SK-N-SH (cell line): ENCODE data around the gene DENND2D. TPM values are rescaled to one million over a fixed set of nuclear protein-coding genes. Genes with fewer than 3 reads are reported as not detected.

Experiments
- CTCF ChIA-PET: fragments of 300-600, 350-600 bp; formaldehyde crosslinking; extraction: SDS; loops from one replicate; lab custom pipeline; 2021; lab: Yijun Ruan, JAX
- POLR2A ChIA-PET: fragments of 350-600 bp; sonication (Branson Sonifier 250); formaldehyde crosslinking; extraction: SDS; loops from one replicate; lab custom pipeline; 2020; ENCODE audit warnings: antibody characterized with exemption, inconsistent platforms; lab: Yijun Ruan, JAX
- DNase-seq: peaks from one replicate; pipeline ENCODE4 v3.0.0; 2012
- H2AFZ ChIP-seq: fragments of 200-600 bp; sonication (generic); 2 replicates; pipeline ENCODE4 v1.8.1; 2016; ENCODE audit warnings: antibody characterized with exemption, mild to moderate bottlenecking, low read depth
- H3F3A ChIP-seq: fragments of 200-600 bp; sonication (generic); replicated peaks from 2 replicates; pipeline ENCODE3; 2016; ENCODE audit warnings: antibody characterized with exemption, mild to moderate bottlenecking; ENCODE audit not compliant: insufficient read depth
- H3K27ac ChIP-seq, 2 experiments: fragments of 200-500 bp in 1 of 2; fragments of 200-600 bp in 1 of 2; sonication (Bioruptor generic) in 1 of 2; sonication (generic), shearing (Covaris generic) in 1 of 2; 2 replicates each; pipeline versions ENCODE4 v1.5.1 to v1.6.1; 2014 to 2016; ENCODE audit warnings: low read depth in 2 of 2, inconsistent platforms in 1 of 2, low read length in 1 of 2, mild to moderate bottlenecking in 1 of 2, mixed read lengths in 1 of 2
- H3K27me3 ChIP-seq: fragments of 200-600 bp; sonication (generic), shearing (Covaris generic); 2 replicates; pipeline ENCODE4 v1.6.1; 2016; ENCODE audit warnings: mixed run types; ENCODE audit not compliant: insufficient read depth
- H3K36me3 ChIP-seq, 2 experiments: fragments of 200-500 bp in 1 of 2; fragments of 200-600 bp in 1 of 2; sonication (Bioruptor generic) in 1 of 2; sonication (generic) in 1 of 2; replicated peaks in 1 of 2; 2 replicates each; pipeline versions ENCODE3 to v1.5.1; 2014 to 2016; ENCODE audit warnings: low read length in 1 of 2, mild to moderate bottlenecking in 1 of 2; ENCODE audit not compliant: insufficient read depth in 2 of 2, control insufficient read depth in 1 of 2
- H3K4me1 ChIP-seq, 2 experiments: fragments of 200-500 bp in 1 of 2; fragments of 200-600 bp in 1 of 2; sonication (Bioruptor generic) in 1 of 2; sonication (generic), shearing (Covaris generic) in 1 of 2; 2 replicates each; pipeline versions ENCODE4 v1.5.1 to v1.6.1; 2014 to 2016; ENCODE audit warnings: low read depth in 1 of 2, low read length in 1 of 2, mixed run types in 1 of 2; ENCODE audit not compliant: insufficient read depth in 2 of 2, control insufficient read depth in 1 of 2
- H3K4me2 ChIP-seq: fragments of 200-600 bp; sonication (generic), shearing (Covaris generic); 2 replicates; pipeline ENCODE4 v1.6.1; 2017; ENCODE audit warnings: mixed run types
- H3K4me3 ChIP-seq, 2 experiments: fragments of 200-500 bp in 1 of 2; fragments of 200-600 bp in 1 of 2; sonication (Bioruptor generic) in 1 of 2; sonication (generic), shearing (Covaris generic) in 1 of 2; 2 replicates each; pipeline versions ENCODE4 v1.5.1 to v1.8.1; 2014 to 2016; ENCODE audit warnings: low read depth in 2 of 2, inconsistent platforms in 1 of 2, low read length in 1 of 2, mild to moderate bottlenecking in 1 of 2, mixed read lengths in 1 of 2, moderate library complexity in 1 of 2
- H3K79me2 ChIP-seq: fragments of 200-600 bp; sonication (generic); 2 replicates; pipeline ENCODE4 v1.8.1; 2017; ENCODE audit warnings: mild to moderate bottlenecking; ENCODE audit not compliant: insufficient read depth
- H3K9ac ChIP-seq: fragments of 200-600 bp; sonication (generic); 2 replicates; pipeline ENCODE4 v1.6.1; 2017; ENCODE audit warnings: mixed run types
- H3K9me2 ChIP-seq: fragments of 200-600 bp; sonication (generic); 2 replicates; pipeline ENCODE4 v1.6.1; 2017; ENCODE audit warnings: mixed run types
- H3K9me3 ChIP-seq: fragments of 200-600 bp; sonication (generic); 2 replicates; pipeline ENCODE4 v1.6.1; 2017; ENCODE audit warnings: mixed run types, mild to moderate bottlenecking, moderate library complexity
- H4K20me1 ChIP-seq: fragments of 200-600 bp; sonication (generic); 2 replicates; pipeline ENCODE4 v1.6.1; 2017; ENCODE audit warnings: mild to moderate bottlenecking, mixed run types; ENCODE audit not compliant: insufficient read depth
- ELF1 ChIP-seq: IDR thresholded peaks from 2 replicates; pipeline ENCODE4 v1.4.0; 2012
- EP300 ChIP-seq, 2 experiments: IDR thresholded peaks; 2 replicates each; pipeline versions ENCODE4 v1.4.0 to v1.6.1; 2012; ENCODE audit warnings: borderline replicate concordance in 1 of 2, low read depth in 1 of 2, low read length in 1 of 2
- EZH2phosphoT487 ChIP-seq: fragments of 200-600 bp; sonication (generic); IDR thresholded peaks from 2 replicates; pipeline ENCODE4 v1.6.1; 2017; ENCODE audit warnings: low read depth, mixed run types, mild to moderate bottlenecking, antibody characterized with exemption, moderate library complexity, borderline replicate concordance
- FOSL2 ChIP-seq: IDR thresholded peaks from 2 replicates; pipeline ENCODE4 v1.4.0; 2012; ENCODE audit warnings: low read depth, mild to moderate bottlenecking, moderate library complexity, borderline replicate concordance
- FOXJ3 ChIP-seq: sonication (generic); formaldehyde crosslinking; IDR thresholded peaks from 2 replicates; pipeline ENCODE4 v1.5.1; 2020; ENCODE audit warnings: mild to moderate bottlenecking, missing genetic modification reagents
- FOXM1 ChIP-seq: IDR thresholded peaks from 2 replicates; pipeline ENCODE4 v1.4.0; 2012; ENCODE audit warnings: low read depth, mild to moderate bottlenecking
- RAD21 ChIP-seq: IDR thresholded peaks from 2 replicates; pipeline ENCODE4 v1.6.1; 2012; ENCODE audit warnings: mild to moderate bottlenecking, low read length
- TCF12 ChIP-seq: IDR thresholded peaks from 2 replicates; pipeline ENCODE4 v1.4.0; 2012
- TEAD4 ChIP-seq: IDR thresholded peaks from 2 replicates; pipeline ENCODE4 v1.4.0; 2012; ENCODE audit warnings: mild to moderate bottlenecking, borderline replicate concordance; ENCODE audit not compliant: insufficient read depth
- WGBS: methylation state at CpG from one replicate; pipeline ENCODE4 v1.1.6; 2017; ENCODE audit warnings: low lambda C conversion rate; 5-methylcytosine and 5-hydroxymethylcytosine counted together
- polyA plus RNA-seq, 3 experiments: library from polyadenylated mRNA; depleted of rRNA; stranded (reverse); fragments of >200 nt; gene quantifications; 2 replicates each; pipeline ENCODE4 v1.2.3, GENCODE V29; 2012
- TF ChIP-seq, protein P1 (sequence below): fragments of 150-350 bp; IDR thresholded peaks from 2 replicates; pipeline ENCODE4 v1.6.1; 2017; ENCODE audit warnings: antibody characterized with exemption, low read length, low read depth, borderline replicate concordance
- TF ChIP-seq, protein P2 (sequence below): IDR thresholded peaks from 2 replicates; pipeline ENCODE4; 2012
- TF ChIP-seq, protein P3 (sequence below): IDR thresholded peaks from 2 replicates; pipeline ENCODE4 v1.6.1; 2012; ENCODE audit warnings: mild to moderate bottlenecking, low read depth, low read length, moderate library complexity
- TF ChIP-seq, protein P4 (sequence below): IDR thresholded peaks from 2 replicates; pipeline ENCODE4 v1.4.0; 2012; ENCODE audit warnings: low read depth, borderline replicate concordance

The DENND2D gene
- polyA plus RNA-seq, 1 of the 3 experiments (the other 2 are of a cell fraction) = 1.3 TPM

DNA sequence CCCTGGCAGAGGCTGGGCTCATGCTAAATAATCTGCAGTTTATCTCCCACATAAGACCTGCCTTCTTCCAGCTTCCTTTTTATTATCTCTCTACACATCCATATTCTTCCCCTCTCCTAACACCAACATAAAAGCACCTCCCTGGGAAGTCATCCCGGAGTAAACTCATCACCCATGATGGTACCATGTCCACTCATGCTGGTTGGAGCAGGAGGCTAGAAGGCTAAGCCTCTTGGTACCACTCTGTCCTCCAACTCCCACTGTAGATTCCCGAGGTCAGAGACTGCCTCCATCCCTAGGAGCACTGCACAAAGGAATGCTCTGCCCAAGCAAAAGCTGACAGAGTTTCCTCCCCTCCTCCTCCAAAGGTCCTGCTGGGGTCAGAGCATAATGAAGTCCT lies 4.2 kb downstream of the DENND2D start:
- WGBS = 19% methylated on average over 2 of the region's 2 CpGs
- H3K4me3 ChIP-seq = no peak overlapping the region
- no peaks in the 10 kb centered on the region for H3K9me3 ChIP-seq
- H2AFZ ChIP-seq = no peak overlapping the region
- peaks cover 4% of the 10 kb centered on the region for H3F3A ChIP-seq
- H3K9me2 ChIP-seq = no peaks in the 10 kb centered on the region
- DNase-seq = no peak
- H4K20me1 ChIP-seq = no peaks in the 10 kb centered on the region
- no peak overlapping the region for H3K27ac ChIP-seq
- no peaks in the 10 kb centered on the region for H3K27me3 ChIP-seq
- H3K79me2 ChIP-seq = no peaks in the 10 kb centered on the region
- H3K36me3 ChIP-seq = no peaks in the 10 kb centered on the region
- no peak for TF ChIP-seq FOXJ3 (CRISPR knock-in tag)
- TF ChIP-seq, protein P1, sequence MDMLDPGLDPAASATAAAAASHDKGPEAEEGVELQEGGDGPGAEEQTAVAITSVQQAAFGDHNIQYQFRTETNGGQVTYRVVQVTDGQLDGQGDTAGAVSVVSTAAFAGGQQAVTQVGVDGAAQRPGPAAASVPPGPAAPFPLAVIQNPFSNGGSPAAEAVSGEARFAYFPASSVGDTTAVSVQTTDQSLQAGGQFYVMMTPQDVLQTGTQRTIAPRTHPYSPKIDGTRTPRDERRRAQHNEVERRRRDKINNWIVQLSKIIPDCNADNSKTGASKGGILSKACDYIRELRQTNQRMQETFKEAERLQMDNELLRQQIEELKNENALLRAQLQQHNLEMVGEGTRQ = no peak
- TF ChIP-seq FOSL2 = no peak
- TF ChIP-seq FOXM1 = no peak
- no peak for TF ChIP-seq EP300 (IDR thresholded peaks at IDR 0.05; ENCODE audit: borderline replicate concordance in 1 of 2, low read depth in 1 of 2, low read length in 1 of 2)
- TF ChIP-seq ELF1 = no peak
- no peak for TF ChIP-seq RAD21
- no peak for TF ChIP-seq TEAD4
- no peak for TF ChIP-seq TCF12
- TF ChIP-seq EZH2phosphoT487 = no peak
- TF ChIP-seq, protein P2, sequence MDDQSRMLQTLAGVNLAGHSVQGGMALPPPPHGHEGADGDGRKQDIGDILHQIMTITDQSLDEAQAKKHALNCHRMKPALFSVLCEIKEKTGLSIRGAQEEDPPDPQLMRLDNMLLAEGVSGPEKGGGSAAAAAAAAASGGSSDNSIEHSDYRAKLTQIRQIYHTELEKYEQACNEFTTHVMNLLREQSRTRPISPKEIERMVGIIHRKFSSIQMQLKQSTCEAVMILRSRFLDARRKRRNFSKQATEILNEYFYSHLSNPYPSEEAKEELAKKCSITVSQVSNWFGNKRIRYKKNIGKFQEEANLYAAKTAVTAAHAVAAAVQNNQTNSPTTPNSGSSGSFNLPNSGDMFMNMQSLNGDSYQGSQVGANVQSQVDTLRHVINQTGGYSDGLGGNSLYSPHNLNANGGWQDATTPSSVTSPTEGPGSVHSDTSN = no peak
- TF ChIP-seq, protein P3, sequence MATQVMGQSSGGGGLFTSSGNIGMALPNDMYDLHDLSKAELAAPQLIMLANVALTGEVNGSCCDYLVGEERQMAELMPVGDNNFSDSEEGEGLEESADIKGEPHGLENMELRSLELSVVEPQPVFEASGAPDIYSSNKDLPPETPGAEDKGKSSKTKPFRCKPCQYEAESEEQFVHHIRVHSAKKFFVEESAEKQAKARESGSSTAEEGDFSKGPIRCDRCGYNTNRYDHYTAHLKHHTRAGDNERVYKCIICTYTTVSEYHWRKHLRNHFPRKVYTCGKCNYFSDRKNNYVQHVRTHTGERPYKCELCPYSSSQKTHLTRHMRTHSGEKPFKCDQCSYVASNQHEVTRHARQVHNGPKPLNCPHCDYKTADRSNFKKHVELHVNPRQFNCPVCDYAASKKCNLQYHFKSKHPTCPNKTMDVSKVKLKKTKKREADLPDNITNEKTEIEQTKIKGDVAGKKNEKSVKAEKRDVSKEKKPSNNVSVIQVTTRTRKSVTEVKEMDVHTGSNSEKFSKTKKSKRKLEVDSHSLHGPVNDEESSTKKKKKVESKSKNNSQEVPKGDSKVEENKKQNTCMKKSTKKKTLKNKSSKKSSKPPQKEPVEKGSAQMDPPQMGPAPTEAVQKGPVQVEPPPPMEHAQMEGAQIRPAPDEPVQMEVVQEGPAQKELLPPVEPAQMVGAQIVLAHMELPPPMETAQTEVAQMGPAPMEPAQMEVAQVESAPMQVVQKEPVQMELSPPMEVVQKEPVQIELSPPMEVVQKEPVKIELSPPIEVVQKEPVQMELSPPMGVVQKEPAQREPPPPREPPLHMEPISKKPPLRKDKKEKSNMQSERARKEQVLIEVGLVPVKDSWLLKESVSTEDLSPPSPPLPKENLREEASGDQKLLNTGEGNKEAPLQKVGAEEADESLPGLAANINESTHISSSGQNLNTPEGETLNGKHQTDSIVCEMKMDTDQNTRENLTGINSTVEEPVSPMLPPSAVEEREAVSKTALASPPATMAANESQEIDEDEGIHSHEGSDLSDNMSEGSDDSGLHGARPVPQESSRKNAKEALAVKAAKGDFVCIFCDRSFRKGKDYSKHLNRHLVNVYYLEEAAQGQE = no peak
- TF ChIP-seq, protein P4, sequence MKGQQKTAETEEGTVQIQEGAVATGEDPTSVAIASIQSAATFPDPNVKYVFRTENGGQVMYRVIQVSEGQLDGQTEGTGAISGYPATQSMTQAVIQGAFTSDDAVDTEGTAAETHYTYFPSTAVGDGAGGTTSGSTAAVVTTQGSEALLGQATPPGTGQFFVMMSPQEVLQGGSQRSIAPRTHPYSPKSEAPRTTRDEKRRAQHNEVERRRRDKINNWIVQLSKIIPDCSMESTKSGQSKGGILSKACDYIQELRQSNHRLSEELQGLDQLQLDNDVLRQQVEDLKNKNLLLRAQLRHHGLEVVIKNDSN = no peak
- TF ChIP-seq, all 33 proteins: peak for 0
- peaks cover 0 to 6% of the 10 kb centered on the region in 2 experiments; a peak in 1 of 4 replicates for H3K4me1 ChIP-seq
- ChIA-PET CTCF (interaction anchor here (1.0 kb wide), 1 partner anchor 25 kb away, joined by 3 read pairs; no protein-coding TSS in a partner anchor), POLR2A (no interaction called here)
- no peak overlapping the region for H3K4me2 ChIP-seq
- H3K9ac ChIP-seq = no peak overlapping the region
